GM18861 (cell line): ENCODE measurements around the gene PHLPP1.

Source experiments
- ATAC-seq: cut with Tn5 transposase; IDR thresholded peaks from one replicate; pipeline ENCODE4 v1.9.1; 2021; ENCODE audit not compliant: unreplicated experiment

The PHLPP1 gene

DNA sequence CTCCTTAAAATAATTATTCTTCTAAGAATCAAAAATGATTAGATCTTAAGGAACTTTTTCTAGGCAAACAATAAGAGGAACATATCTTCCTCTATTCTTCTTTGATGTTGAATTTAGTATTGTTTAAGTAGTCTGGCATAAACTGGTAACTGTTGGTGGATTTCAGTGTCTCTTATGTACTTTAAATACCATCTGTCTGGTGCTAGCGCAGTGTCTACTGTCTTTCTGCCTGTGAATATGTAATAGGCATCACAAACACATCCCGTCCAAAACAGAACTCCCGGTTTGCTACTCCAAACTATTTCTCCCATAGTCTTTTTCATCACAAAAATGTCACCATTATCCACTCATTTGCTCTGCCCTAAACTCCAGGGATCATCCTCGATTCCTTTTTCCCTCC, 281.7 kb downstream of the PHLPP1 start:
- no peak for ATAC-seq

- ATAC-seq = peak; percentile 52
These were observed 283.1 kb downstream of the PHLPP1 start for GRCh38 chr18:62998443-62998842.

- ATAC-seq = no peak
These were observed 284.1 kb downstream of the PHLPP1 start for GRCh38 chr18:62999392-62999791.

DNA sequence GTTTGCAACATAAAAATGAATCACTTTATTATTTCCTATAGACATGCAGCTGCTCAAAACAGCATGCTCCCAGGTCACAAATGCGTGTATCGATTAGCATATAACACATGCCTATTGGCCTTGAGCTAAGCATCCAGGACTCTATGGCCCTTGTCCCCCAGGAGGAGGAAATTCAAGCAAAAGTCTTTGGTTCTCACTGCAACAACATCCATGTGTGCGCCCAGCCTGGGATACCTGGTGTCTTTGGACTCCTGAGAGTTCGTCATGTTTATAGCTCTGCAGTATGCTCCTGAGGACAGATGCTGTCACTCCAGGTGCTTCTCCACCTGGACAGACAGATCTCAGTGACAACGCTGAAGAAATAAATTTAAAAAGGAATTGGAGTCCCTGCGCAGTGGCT, 284.6 kb downstream of the PHLPP1 start:
- ATAC-seq = no peak

GRCh38 chr18:63000839-63001238, 285.5 kb downstream of the PHLPP1 start:
- ATAC-seq = no peak

DNA sequence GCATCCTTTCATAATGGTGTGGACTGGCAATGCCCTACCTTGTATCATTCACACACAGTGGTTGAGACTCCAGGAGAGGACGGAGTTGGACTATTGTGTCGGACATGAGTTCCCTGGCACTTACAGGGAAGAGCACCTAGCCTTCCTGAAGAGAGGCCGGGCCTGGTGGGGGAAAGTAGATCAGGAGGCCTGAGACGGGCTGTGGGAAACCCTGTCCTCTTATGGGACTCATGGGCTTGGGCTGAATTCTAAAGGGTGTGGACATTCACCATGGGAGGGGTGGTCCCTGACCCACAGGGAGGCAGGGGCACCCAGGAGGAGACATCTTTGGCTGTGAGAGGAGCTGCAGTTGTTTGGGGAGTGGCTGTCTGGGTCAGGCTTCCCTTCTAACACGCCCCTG, 286.5 kb downstream of the PHLPP1 start:
- no peak for ATAC-seq

- ATAC-seq = no peak
These were observed 287.0 kb downstream of the PHLPP1 start for GRCh38 chr18:63002305-63002704.

- ATAC-seq = no peak
These were observed 287.6 kb downstream of the PHLPP1 start for GRCh38 chr18:63002803-63003445.

- ATAC-seq = no peak
These were observed 288.6 kb downstream of the PHLPP1 start for GRCh38 chr18:63003899-63004298.

DNA sequence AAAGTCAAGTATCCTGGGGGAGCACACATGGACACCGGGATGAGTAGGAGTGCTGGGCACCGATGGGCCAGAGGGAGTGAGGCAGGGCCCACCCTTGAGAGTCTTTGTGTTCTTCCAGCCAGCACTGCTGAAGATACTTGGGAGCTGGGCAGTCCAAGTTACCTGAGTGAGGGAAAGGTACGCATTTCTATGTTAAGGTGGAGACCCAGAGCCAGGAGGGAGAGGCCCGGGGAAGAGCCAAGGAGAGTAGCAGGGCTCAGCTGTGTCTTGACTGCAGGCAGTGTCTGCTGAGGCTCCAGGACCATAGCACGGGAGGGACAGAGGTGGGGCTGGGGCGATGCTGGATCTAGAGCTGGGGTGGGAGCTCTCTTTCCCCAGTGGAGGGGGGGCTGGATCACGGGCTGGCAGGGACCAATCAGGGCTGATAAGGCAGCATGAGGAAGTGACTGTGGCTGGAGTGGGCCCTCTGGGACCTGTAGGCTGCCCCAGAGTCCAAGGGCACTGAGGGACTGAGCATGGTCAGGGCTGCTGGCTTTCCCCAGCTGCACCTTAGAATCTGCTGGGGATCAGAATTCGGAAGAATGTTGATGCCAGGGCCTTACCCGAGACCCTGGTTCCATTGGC, 289.2 kb downstream of the PHLPP1 start:
- no peak for ATAC-seq

DNA sequence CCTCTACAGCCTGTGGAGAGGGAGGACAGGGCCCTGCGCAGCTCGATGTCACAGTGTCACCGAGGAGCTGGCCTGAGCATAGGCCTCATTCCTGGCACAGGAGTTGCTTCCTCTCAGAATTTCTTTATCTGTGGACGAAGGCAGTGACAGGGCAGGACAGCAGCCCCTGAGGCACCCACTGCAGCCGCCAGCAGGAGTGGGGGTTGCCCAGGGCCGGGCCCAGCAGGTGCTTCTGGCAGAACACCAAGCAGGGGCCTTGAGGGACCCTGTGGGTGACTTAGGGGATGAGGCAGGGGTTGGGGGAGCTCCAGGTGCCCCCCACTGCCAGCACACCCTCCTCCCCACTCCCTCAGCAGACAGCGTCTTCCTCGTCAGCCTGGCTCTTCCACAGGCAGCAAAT, 290.0 kb downstream of the PHLPP1 start:
- no peak for ATAC-seq

GRCh38 chr18:63007231-63007630, 291.9 kb downstream of the PHLPP1 start:
- ATAC-seq = no peak

- no peak for ATAC-seq
These were observed 300.9 kb downstream of the PHLPP1 start for GRCh38 chr18:63016270-63016669.

GRCh38 chr18:63017076-63017475, 301.7 kb downstream of the PHLPP1 start:
- no peak for ATAC-seq

- no peak for ATAC-seq
These were observed 302.6 kb downstream of the PHLPP1 start for GRCh38 chr18:63017977-63018376.

- ATAC-seq = no peak
These were observed 307.2 kb downstream of the PHLPP1 start for GRCh38 chr18:63022429-63023022.

- ATAC-seq = no peak
These were observed 310.1 kb downstream of the PHLPP1 start for GRCh38 chr18:63025251-63026090.

GRCh38 chr18:63028380-63028779, 313.0 kb downstream of the PHLPP1 start:
- no peak for ATAC-seq
